NK-92 (cell line): Measurements from ENCODE around the gene ENTHD1.

Experiments
- DNase-seq: peaks from one replicate; lab custom pipeline; 2025; ENCODE audit not compliant: unreplicated experiment; lab: John Stamatoyannopoulos, UW

ENTHD1 gene

GRCh38 chr22:39718206-39718605, 175.4 kb downstream of the ENTHD1 start:
- DNase-seq, result no peak

- no peak for DNase-seq
Measured at GRCh38 chr22:39717099-39717498, 176.5 kb downstream of the ENTHD1 start.

GRCh38 chr22:39716534-39716933, 177.0 kb downstream of the ENTHD1 start:
- DNase-seq, result no peak

GRCh38 chr22:39715778-39716495, 177.6 kb downstream of the ENTHD1 start:
- no peak for DNase-seq

GRCh38 chr22:39714321-39714720, 179.2 kb downstream of the ENTHD1 start:
- DNase-seq, result no peak

GRCh38 chr22:39713799-39714290, 179.7 kb downstream of the ENTHD1 start:
- DNase-seq, result no peak

GRCh38 chr22:39712751-39713525, 180.6 kb downstream of the ENTHD1 start:
- no peak for DNase-seq

GRCh38 chr22:39712081-39712480, 181.5 kb downstream of the ENTHD1 start:
- no peak for DNase-seq

- DNase-seq, result no peak
Measured at GRCh38 chr22:39710380-39711150, 183.0 kb downstream of the ENTHD1 start.

GRCh38 chr22:39707816-39708215, 185.7 kb downstream of the ENTHD1 start:
- no peak for DNase-seq

GRCh38 chr22:39707351-39707750, 186.2 kb downstream of the ENTHD1 start:
- DNase-seq, result no peak

GRCh38 chr22:39706376-39707140, 187.0 kb downstream of the ENTHD1 start:
- no peak for DNase-seq

GRCh38 chr22:39705386-39705785, 188.2 kb downstream of the ENTHD1 start:
- no peak for DNase-seq

- DNase-seq, result no peak
Measured at GRCh38 chr22:39703928-39704639, 189.5 kb downstream of the ENTHD1 start.

- DNase-seq, result no peak
Measured at GRCh38 chr22:39703091-39703490, 190.5 kb downstream of the ENTHD1 start.

- no peak for DNase-seq
Measured at GRCh38 chr22:39700565-39700964, 193.0 kb downstream of the ENTHD1 start.

GRCh38 chr22:39699631-39700360, 193.8 kb downstream of the ENTHD1 start:
- DNase-seq, result no peak

- no peak for DNase-seq
Measured at GRCh38 chr22:39697790-39698430, 195.7 kb downstream of the ENTHD1 start.

- DNase-seq, result no peak
Measured at GRCh38 chr22:39693943-39694500, 199.5 kb downstream of the ENTHD1 start.
